HFF-Myc (cell line): ENCODE results near the gene HUS1B.

ENCODE experiments used
- DNase-seq: peaks from one replicate; pipeline ENCODE4 v3.0.0-alpha.2; 2011; ENCODE audit warnings: low read depth; ENCODE audit errors: extremely low read depth
- H3K4me3 ChIP-seq: replicated peaks from 2 replicates; pipeline ENCODE4 v1.5.1; 2011; ENCODE audit warnings: low read depth, mild to moderate bottlenecking, control low read depth, low read length
- TF ChIP-seq, protein P1 (sequence below): IDR thresholded peaks from 2 replicates; pipeline ENCODE4 v1.5.1; 2012; ENCODE audit warnings: mild to moderate bottlenecking, low read depth, low read length, control low read depth; ENCODE audit errors: missing control alignments

Gene HUS1B

DNA sequence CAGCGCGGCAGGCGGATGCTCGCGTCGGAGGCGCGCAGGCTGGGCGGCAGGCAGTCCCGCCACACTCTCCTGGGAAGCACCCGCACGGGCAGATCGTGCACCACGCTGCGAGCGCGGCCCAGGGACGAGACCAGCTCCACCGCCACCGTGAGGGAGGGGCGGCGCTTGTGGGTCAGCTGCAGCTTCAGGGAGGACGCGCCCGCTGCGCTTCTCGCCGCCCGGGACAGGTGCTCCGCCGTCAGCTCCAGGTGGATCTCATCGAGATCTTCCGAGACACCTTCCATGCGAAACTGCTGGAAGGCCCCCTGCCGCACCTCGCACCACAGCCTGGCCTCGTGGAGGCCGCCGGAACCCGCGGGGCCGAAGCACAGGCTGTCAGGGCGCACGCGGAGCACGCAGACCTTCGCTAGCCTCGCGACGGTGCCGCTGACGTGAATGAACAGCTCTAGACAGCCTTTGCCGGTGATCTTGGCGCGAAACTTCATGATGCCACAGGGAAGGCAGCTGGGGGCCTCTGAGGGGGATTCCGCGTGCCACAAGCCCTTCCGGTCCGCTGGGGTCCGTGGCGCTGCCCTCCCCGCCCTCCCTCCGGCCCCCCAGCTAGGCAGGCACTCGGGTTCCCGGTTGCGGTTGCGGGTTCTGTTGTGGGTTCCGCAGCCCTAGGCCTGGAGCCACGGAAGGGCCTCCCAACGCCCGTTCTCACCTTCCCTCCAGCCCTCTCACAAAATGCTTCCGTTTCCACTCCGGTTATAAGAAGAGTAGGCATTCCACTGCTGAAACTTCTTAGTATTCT is at the start of gene HUS1B:
Gene HUS1B, minus strand, starts transcription at position 641 of the 793 bp plus-strand sequence. Its CDS starts 156 bp downstream, at position 485.
- no peak for DNase-seq
- TF ChIP-seq, protein P1, sequence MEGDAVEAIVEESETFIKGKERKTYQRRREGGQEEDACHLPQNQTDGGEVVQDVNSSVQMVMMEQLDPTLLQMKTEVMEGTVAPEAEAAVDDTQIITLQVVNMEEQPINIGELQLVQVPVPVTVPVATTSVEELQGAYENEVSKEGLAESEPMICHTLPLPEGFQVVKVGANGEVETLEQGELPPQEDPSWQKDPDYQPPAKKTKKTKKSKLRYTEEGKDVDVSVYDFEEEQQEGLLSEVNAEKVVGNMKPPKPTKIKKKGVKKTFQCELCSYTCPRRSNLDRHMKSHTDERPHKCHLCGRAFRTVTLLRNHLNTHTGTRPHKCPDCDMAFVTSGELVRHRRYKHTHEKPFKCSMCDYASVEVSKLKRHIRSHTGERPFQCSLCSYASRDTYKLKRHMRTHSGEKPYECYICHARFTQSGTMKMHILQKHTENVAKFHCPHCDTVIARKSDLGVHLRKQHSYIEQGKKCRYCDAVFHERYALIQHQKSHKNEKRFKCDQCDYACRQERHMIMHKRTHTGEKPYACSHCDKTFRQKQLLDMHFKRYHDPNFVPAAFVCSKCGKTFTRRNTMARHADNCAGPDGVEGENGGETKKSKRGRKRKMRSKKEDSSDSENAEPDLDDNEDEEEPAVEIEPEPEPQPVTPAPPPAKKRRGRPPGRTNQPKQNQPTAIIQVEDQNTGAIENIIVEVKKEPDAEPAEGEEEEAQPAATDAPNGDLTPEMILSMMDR: no peak
- no peak within 1 kb of the TSS for H3K4me3 ChIP-seq

DNA sequence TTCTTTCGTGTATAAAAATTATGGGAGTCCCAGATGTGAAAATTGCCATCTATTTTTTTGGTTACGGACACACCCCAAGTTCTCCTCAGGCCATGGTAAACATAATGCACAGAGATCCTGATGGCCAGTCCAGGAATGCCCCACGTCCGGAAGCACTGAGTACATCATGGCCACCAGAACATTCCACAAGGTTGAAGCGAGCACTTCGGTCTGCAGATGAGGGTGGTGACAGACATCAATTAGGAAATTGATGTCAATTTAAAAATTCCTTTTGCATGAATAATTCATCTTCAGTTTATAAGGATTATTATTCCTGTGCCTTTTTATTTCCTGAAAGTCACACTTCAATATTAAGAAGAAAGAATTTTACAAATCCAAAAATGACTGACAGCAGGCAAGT is 49.2 kb upstream of the HUS1B start:
- TF ChIP-seq, protein P1: no peak
- no peak for DNase-seq

DNA sequence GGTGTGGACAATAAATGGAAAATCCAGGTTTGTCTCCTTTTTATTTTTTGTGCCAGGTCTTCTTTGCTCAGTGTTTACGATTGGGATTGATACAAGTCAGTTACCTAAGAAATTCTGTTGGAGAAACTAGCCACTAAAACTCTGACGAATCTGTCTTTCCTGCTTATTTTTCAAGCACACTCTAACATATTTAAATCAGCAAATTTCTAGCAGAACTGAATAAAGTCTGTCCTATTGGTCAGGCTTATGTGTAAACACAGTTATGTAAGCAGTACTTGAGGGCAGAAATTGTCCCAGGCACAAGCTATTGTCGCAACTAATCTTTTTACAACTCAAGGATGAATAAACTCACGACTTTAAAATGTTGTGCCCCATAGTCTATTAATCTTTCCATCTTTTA is 48.1 kb upstream of the HUS1B start:
- H3K4me3 ChIP-seq: no peak overlapping the region
- TF ChIP-seq, protein P1: no peak
- DNase-seq: no peak

More for the DNA sequence above, 49.2 kb upstream of the HUS1B start:
- no peak overlapping the region for H3K4me3 ChIP-seq

DNA sequence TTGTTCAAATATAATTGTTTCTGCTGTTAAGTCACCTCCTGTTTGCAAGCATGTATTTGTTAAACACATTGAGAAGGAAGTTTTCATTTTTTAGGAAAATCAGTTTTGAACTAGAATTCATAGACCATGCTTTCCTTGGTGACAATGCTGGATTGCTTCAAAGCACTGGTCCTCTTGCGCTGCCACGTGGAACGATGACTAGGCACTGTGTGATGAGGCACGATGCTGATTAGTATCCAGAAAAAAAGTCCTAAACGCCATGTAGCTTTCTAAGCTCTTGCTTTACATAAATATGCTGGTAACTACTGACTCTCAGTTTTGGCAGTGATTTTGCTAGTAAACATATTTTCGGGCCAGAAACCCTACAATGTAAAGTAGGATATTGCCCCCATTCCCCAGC is 47.1 kb upstream of the HUS1B start:
- H3K4me3 ChIP-seq: no peak overlapping the region
- TF ChIP-seq, protein P1: no peak
- DNase-seq: no peak

DNA sequence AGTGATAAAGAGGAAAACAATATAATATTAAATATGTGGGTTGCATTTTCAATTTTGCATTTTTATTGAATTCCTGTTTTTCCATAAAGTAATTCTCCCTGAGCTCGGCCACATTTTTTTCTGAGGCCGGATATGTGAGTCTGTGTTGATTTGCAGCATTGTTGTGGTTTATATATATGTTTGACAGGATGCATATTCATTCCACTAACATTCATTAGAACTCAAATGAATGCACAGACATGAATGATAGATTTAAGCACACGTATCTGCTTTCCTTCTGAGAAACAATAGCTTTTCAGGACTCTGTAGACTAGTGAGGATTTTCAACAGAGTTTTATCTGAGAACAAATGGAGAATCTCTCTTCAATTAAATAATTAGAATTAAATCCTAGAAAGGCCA is 46.7 kb upstream of the HUS1B start:
- no peak for DNase-seq
- no peak overlapping the region for H3K4me3 ChIP-seq
- TF ChIP-seq, protein P1: no peak

DNA sequence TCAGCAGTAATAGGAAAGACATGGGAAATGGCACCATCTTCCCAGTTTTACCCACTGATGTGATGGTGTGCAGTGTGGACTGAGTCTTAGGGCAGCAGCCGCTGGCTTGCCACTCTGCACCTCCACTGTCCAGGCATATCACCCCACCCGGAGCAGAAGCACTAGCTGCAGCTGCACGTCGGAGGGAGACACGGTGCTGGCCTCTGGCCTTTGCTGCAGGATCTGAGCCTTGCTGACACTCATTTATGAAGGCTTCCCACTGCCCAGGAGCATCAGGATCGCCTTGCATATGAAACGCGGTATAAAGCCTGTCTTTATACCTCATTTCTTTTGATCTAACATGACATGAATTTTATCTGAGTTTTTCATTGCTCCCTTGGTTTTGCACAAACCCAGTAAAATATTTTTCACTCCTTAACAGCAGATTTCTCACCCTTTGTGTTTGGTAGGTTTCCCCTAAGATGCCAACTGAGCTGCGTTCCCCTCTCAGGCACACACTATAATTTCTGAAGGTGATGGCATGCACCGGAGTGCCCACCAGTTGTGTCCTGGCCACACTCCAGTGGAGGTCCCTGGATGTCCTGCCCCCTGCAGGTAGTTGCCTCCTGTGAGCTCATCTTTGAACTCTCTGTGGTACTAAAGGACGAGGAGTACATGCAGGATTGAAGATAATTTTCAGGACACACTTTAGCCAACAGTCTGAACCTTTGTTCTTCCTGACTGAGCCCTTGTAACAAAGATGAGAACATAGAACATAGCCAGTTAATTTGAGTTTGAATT is 45.0 kb upstream of the HUS1B start:
- no peak for DNase-seq
- TF ChIP-seq, protein P1: no peak

More for the DNA sequence above, 45.0 kb upstream of the HUS1B start:
- H3K4me3 ChIP-seq: no peak overlapping the region
